Stimulated activated CD4-positive, alpha-beta T cell treated with anti-CD3 and anti-CD28 coated beads, TNF-alpha, amount 100 ng/mL, for 48 hours (primary cell): ENCODE results near the gene DCAF5.
A peak's percentile ranks its signal among the peaks of the same experiment; 100 is the strongest.

Source experiments
- DNase-seq, 3 donors: peaks; one replicate each; pipeline ENCODE4 v3.0.0-alpha.2; 2020; ENCODE audit warnings: low read depth in 3 of 3

The DCAF5 gene

DNA sequence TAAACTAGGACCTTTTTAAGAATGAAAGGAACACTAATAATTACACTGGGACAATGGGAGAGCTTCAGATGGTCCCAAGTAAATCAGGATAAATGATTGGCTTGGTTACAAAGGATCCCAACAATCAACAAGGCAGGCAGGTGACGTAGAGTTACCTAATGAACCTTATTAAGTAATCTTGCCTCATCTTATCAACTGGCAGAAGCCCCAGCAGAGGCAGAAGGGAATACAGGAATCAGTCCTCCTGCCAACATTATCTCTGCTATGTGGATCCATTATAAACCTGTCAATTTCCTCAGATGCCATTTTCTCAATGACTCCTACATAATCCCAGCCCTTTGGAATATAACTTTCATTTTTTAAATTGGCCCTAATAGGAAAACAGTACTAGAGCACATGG is 11.4 kb downstream of the DCAF5 start:
- no peak for DNase-seq

DNA sequence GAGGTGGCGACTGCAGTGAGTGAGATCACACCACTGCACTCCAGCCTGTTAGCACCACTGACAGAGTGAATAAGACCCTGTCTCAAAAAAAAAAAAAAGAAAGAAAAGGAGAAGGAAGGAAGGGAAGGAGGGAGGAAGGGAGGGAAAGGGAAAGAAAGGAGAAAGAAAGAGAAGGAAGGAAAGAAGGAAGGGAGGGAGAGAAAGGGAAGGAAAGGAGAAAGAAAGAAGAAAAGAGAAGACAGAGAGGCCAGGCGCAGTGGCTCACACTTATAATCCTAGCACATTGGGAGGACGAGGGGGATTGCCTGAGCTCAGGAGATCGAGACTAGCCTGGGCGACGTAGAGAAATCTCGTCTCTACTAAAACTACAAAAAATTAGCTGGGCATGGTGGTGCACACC is 13.2 kb downstream of the DCAF5 start:
- DNase-seq = no peak

DNA sequence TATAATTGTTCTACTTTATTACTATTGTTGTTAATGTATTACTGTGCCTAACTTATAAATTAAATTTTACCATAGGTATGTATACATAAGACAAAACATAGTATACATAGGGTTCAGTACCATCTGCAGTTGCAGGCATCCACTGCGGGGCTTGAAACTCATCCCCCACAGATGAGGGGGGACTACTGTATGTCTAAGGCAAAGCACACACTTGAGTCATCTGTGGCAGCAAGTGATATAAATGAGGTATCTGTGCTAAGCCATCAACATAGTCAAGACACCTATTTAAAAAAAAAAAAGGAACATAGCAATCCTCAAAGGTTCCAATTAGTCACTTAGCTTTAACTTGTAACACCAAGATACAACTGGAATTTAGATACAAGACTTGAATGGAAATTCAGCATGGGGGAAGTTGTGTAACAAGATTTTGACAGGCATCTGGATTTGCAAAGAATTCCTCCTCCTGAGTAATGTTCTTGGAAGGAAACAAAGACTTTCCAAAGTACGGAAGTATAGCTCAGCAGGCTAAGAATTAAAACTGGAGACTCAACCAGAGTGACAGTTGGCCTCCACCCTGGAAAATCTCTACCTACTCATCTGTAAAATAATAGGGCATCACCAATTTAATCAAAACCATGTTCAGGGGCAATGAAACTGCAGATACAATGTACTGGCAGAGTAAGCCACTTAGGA is 14.9 kb downstream of the DCAF5 start:
- DNase-seq = no peak

DNA sequence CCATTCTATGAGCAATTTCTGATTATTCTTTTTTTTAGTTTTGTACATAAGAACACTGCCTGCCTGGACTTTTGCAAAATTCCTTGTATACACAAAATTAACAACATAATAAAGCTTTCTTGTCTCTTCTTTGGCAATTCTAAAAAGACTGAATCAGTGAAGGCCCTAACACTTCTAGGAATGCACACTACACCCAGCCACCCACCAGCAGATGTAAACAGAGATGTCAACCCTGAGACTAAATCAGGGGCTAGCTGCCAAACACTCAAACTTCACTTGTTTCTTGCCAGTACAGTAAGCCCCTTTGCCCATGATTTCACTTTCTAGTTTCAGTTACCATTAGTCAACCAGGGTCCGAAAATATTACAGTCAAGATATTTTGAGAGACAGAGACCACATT is 15.5 kb downstream of the DCAF5 start:
- no peak for DNase-seq

DNA sequence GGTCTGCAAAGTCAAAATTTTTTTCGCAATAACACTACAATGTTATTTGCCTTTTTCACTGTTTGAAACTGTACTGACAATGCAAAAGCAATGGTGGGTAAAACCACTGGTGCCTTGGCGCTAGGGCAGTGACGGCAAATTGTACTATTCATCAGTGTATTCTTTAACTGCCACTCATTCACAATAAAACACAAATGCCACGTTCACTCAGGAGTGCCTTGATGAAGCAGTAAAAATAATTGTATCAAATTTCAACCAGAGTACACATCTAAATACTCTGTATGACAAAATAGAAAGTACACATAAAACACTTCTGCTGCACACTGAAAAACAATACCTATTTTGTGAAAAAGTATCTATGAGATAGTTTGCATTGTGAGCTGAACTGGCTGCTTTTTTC is 17.8 kb downstream of the DCAF5 start:
- DNase-seq = no peak

DNA sequence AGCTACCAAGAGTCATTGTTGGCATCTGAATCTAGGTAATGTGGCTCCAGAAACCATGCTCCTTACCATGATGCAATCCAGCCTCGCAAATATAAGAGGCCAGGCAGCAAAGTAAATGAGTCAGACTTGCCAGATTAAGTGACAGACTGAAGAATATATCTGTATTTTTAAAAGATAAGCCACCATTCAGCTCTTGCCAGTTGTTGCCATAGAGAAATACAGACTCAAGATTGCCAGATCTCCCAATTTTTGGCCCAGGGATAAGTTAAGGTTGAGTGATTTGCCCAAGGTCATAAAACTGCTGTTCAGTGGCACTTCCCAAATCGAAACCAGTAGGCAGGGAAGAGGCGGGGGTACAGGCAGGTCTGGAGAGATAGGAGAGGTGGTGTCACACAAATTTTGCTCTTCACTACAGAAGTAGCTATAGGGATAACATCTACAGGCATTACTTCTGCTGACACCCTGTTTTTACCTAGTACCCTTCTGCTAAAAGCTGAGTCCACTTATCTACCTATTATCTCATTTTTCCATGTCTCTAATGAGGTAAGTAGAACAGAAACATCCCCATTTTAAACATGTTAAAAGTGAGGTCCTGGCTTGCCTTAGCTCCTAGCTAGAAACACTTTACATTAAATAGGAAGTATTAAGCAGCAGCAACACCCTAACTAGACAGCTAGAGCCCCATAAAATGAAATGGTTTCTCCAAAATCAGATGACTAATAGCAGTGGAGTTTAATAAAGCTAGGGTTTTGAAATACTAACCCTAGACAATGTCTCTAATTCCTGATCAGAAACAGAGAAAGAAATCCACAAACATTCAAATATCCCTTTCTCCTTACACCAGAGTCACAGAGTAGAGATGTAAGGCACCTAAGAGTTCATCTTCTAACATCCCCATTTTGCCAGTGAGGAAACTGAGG is 19.5 kb downstream of the DCAF5 start:
- no peak for DNase-seq

DNA sequence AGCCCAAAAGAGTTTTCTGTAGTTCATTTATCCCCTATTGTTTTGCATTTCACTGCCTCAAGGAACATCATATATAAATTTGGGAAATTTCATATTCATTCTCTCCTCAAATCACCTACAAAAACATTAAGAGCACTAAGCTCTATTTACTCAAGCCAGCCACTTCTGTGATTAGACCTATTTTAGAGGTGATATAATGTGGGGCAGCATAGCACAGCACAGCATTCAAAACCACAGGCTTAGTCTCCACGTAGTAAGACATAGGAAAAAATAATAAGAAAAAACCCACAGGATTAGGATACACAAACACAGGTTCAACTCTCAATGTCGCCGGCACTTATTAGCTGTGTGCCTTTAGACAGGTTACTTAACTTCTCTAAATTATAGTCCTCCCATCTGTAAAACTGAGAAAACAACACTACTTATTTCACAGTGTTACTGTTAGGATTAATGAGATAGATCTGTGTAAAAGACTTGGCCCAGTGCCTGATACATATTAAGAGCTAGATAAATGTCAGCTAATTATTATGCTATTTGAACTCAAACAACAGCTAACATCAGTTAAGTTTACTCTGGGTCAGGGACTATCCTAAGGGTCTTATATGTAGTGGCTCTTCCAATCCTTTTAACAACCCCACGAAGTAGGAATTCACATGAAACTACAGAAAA is 20.3 kb downstream of the DCAF5 start:
- no peak for DNase-seq

DNA sequence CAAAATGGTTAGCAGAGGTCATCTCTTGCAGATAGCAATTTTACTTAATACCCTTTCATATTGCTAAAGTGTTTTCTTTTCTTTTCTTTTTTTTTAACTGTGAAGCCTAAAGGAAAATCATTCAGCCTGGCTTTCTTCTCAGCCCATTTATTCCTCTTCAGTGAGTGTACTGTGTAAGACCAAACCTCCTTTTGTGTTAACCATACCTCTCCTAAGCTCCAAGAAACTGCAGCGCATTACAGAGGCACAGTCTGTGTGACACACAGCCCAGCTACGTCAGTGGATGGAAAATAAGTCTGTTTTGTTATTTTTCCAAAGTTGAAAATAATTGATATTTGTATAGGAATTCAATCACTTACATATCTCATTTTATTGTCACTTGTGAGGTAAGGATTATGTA is 21.7 kb downstream of the DCAF5 start:
- no peak for DNase-seq

DNA sequence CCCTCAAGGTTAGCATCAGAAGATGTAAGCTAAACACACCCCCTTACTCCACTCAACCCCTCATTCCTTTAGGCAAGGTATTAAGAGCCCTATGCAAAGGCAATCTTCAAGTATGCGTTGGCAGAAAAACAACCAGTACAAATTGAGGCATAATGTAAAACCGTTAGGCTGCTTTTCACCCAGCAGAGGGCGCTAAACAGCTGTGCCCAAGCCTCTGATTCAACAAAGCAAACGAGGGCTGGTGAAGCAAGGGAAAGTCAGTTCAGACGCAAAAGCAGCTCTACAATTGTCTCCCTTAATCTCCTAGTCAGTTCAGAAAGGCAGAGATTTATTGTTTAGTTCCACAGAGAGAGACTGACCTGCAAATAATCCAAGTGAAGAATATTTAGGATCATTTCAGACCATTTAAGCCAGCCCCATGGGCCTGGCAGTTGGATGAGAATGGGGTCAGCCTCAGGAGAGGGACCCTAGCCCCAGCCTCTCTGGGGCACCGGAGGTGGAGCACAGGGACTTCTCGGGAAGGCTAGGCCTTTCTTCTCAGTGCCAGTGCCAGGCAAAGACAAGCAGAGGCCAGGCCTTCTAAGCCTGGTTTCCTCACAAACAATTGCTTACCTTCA is 23.5 kb downstream of the DCAF5 start:
- DNase-seq = peak; percentile 35 to 73 (median 54)

DNA sequence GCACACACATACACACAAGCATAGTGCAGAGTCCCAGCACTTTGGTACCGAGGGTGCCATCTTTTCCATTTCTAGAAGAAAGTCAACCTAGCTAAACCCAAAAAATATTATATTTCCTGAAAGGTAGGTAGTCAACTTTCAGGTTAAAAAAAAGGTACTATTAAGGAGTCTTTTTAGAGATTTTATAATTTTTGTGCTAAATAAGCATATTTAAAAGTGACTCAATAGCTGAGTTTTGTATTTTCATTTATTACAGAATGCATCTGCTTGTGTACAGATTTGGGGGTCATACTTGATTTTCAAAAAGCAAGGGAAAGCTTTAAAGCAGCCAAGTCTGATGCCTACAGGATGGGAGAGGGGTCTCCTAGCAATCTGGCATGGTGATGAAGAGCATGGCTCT is 34.6 kb downstream of the DCAF5 start:
- DNase-seq = no peak

DNA sequence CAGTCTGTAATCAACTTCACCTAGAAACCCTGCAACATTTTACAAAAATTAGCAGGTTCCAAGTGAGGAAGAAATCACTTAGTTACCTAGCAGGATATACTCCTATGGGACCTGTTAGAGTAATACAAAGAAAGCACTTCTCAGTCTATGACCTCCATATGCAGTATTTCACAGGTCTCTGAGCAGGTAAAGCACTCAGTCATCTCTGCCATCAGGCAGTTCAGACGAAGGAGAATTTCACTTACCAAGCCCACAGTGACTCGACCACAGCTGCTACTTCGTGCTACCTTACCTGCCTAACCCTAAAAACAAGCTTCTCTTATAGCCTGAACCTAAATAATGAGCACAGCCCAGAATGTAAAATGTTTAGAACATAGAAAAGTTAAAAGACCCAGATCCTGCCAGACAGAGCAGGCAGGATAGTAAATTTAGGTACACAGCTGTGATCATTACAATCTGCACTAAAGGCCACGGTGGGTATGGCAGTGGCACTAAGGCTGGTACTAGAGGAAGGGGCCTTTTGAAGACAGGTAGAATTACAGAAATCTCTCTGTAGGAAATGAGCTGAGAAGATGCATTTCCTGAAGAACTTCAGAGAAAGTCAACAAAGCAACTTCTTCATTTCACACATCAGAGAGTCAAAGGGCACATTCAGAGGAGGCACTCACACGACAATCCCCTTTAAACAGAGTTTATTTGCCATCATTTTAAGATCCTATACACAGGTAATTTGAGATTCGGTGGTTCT is 35.7 kb downstream of the DCAF5 start:
- no peak for DNase-seq

DNA sequence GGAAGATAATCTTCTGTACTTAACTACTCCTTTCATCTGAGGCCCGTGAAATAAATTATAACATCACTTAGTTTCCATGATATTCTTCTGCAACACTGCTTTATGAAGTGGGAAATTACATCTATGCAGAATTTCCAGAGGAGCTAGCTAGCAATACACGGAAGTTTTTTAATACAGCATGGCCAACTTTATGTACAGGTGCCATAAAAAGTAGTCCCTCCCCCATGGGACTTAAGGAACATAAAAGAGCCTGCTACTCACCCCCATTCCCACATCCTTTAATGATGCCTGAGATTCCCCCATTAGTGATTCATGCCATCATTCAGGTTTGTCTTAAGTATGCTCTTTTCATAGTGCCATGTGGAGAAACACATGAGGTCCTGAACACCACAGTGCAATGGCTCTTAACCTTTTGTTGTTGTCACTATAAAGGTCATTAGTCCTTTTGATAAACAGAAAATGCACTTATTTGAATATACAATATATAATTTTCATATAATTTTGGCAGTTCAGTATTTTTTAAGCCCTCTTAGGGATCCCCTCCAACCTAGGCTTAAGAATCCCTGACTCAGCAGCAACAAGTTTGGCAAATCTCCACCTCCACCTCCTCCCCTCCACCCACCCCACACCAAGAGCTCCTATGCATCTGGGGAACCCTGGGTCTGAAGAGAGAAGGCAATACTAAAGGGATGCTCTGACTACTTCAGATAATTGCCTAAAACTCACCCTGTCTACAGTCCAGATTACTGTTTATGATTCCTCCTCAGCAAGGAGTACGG is 37.3 kb downstream of the DCAF5 start:
- no peak for DNase-seq

DNA sequence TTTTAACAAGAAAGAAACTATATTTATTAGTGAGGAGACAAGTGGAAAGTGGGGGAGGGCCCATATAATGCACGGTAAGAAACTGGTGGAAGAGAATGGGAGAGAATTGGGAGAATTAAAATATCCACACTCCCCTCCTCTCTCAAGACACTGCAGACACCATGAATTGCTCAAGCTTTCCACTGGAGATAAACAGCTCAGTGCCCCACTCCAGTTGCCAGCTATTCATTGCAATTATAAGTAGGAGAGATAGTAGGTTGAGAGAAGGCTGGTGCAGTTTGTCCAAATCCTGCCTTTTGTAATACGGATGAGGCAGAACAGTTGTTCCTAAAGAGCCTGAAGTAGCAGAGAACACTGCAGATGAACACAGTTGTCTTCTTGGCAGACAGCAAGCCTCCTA is 38.2 kb downstream of the DCAF5 start:
- no peak for DNase-seq

DNA sequence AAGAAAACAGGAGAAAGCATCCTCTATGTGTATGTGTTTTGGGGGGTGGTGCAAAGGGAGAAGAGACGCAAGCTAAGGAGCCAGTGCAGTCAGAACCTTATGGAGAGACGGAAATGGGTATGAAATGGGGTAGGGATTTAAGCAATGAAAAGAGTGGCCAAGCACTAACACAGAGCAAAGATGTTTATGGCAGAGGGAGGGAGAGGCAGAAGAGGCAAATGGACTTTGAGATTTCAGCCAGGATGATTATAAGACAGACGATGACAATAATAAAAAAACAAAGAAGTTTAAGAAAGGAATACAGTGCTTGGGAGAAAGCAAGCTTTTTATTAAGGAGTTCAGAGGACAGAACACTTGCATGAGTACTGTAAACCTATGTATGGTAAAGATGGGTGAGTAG is 44.6 kb downstream of the DCAF5 start:
- no peak for DNase-seq

DNA sequence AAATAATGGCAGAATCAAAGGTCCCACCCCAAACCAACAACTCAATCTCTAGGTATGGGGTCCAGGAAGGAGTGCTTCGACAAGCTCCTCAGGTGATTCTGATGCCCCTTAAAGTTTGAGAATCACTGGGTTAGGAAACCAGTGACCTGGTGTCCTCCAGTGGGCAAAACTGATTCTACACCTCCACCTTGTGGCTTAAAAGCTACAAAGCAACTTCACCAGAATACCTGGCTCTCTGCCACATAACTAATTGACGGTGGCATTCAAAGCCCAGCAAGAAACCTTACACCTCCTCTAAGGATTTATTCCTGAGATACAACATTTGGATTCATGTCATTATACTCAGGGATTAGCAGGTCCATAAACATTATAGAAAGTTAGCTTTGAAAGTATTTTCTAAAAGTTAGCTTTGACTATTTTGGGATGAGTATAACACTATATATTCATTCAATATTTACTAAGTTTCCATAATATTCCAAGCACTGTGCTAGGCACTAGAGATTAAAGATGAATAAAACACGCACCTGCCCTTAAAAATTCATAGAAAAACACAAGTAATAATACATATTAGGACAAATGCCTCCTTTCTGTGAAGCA is 45.4 kb downstream of the DCAF5 start:
- peak in 1 of 3 donors; percentile 15 for DNase-seq

DNA sequence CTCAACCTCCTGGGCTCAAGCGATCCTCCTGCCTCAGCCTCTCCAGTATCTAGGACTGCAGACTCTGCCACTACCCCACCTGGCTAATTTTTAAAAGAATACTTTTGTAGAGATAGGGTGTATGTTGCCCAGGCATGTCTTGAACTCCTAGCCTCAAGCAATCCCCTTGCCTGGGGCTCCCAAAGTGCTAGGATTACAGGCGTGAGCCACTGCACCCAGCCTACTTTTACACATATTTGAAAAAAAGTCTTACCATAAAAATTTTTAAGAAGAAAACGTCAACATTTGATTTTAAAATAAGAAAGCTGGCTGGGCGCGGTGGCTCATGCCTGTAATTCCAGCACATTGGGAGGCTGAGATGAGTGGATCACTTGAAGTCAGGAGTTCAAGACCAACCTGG is 46.5 kb downstream of the DCAF5 start:
- no peak for DNase-seq

DNA sequence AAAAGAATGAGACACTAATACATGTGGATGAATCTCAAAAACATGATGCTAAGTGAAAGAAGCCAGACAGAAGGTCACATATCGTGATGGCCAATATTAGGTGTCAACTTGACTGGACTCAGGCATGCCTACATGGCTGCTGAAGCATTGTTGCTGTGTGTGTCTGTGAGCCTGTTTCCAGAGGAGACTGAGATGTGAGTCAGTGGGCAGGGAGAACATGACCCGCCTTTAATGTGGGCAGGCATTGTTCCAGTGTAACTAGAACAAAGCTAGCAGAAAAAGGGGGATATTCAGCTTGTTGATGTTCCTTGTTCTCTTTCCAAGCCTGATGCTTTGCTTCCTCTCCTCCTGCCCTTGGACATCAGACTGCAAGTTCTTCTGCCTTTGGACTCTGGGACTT is 47.6 kb downstream of the DCAF5 start:
- DNase-seq = no peak

DNA sequence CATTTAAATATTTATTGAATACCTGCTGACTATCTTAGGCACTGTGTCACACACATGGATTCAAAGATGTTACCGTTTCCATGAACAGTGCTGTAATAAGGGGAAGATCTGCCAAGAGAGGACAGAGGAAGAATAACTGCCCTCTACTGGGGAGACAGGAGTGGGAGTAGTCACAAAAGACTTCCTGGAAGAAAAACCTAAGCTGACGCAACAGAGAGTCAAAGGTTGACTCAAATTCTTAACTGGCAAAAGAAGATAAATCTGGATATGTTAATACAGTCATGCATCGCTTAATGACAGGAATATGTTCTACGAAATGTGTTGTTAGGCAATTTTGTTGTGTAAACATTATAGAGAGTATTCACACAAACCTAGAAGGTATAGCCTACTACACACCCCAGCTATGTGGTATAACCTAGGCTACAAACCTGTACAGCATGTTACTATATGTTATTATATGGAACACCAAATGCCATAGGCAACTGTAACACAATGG is 51.5 kb downstream of the DCAF5 start:
- DNase-seq = no peak

DNA sequence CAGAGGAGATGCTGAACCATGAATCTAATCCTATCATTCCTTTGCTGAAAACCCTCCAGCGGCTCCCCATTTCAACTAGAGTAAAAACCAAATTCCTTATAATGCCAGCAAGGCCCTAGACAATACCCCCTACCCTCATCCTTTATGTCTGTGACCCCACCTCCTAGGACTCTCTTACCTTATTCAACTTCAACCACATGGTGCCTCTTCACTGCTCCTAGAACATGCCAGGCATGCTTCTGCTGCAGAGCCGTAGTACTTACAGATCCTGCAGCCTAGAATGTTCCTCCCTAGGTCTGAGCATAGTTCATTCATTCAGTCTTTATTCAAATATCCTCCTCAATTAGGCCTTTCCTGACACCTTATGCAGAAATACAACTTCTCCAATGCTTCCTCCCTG is 54.9 kb downstream of the DCAF5 start:
- no peak for DNase-seq

DNA sequence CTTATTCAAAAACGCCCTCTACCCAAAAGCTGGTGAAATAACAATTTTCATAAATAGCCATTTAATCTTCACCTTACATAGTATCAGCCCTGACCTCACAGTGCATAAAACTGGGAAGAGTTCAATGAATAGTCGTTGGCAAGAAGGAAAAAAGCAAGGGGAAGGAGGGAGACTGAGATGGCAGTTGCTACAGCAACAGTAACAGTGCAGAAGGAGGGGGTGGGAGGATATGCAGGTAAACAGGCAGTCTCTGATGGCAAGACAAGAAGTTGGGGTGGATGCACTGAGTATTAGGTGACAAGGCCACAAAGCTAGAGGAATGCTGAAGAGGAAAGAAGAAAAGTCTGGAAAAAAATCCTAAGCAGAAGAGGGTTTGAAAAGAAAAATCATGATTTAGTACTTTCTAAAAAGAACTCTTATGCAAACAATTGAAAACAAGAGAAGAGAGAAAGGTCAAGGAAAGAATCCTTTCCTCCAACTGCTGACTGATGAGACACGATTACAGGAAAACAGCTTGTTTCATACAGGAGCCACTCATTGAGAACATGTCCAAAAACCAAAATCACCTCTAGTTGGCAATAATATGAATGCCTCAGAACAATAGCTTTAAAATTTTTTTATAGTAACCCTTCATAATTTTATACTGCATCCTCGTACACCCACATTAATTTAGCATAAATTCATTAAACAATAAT is 56.0 kb downstream of the DCAF5 start:
- DNase-seq = no peak
